WTC11 (cell line): ENCODE data around the gene CCDC88B. TPM values are rescaled to one million over a fixed set of nuclear protein-coding genes. Genes with fewer than 3 reads are reported as not detected.
"Not testable (repeated sequence)": the region's sequence is repeated elsewhere in the genome, so short reads cannot be mapped to it uniquely, and the experiment has no call there.

Experiments used
- ATAC-seq: fragments of 200-7000 bp; cut with Tn5 transposase; 2 replicates; pipeline ENCODE4 v1.10.0; 2021; ENCODE audit warnings: mild to moderate bottlenecking, moderate library complexity
- CTCF ChIA-PET: fragments of 300-600 bp; sonication (Branson Sonifier 250); formaldehyde crosslinking; loops from one replicate; lab custom pipeline; 2021; ENCODE audit warnings: antibody characterized with exemption; lab: Charles Lee
- POLR2A ChIA-PET: fragments of 350-600 bp; sonication (Branson Sonifier 250); formaldehyde crosslinking; loops from one replicate; lab custom pipeline; 2021; ENCODE audit warnings: antibody characterized with exemption; lab: Charles Lee
- DNase-seq: peaks from one replicate; pipeline ENCODE4 v3.0.0; 2021; ENCODE audit warnings: low spot score
- H3K27ac Mint-ChIP-seq: 2 replicates; pipeline ENCODE4 v1.8.0; 2021; ENCODE audit warnings: mixed read lengths
- H3K27me3 Mint-ChIP-seq: 2 replicates; pipeline ENCODE4 v1.8.0; 2021; ENCODE audit warnings: low read depth, mild to moderate bottlenecking, moderate library complexity, mixed read lengths
- H3K36me3 Mint-ChIP-seq: 2 replicates; pipeline ENCODE4 v1.8.0; 2021; ENCODE audit warnings: mixed read lengths
- H3K4me1 Mint-ChIP-seq: 2 replicates; pipeline ENCODE4 v1.8.0; 2022; ENCODE audit warnings: mixed read lengths
- H3K4me3 Mint-ChIP-seq: 2 replicates; pipeline ENCODE4 v1.8.0; 2021; ENCODE audit warnings: mild to moderate bottlenecking, moderate library complexity, mixed read lengths
- H3K9me3 Mint-ChIP-seq: 2 replicates; pipeline ENCODE4 v1.8.0; 2021; ENCODE audit warnings: mixed read lengths
- CBFB ChIP-seq: sonication (generic); formaldehyde crosslinking; IDR thresholded peaks from 2 replicates; pipeline ENCODE4 v1.8.1; 2022; ENCODE audit warnings: mild to moderate bottlenecking, low read depth, missing genetic modification reagents
- CREB1 ChIP-seq: sonication (generic); formaldehyde crosslinking; IDR thresholded peaks from 2 replicates; pipeline ENCODE4 v1.8.0; 2023; ENCODE audit warnings: mild to moderate bottlenecking, missing genetic modification reagents
- EMX1 ChIP-seq: fragments of 250-450 bp; sonication (Bioruptor Pico); IDR thresholded peaks from 2 replicates; pipeline ENCODE4 v1.8.0; 2021; ENCODE audit warnings: mild to moderate bottlenecking
- FOXK1 ChIP-seq: sonication (generic); formaldehyde crosslinking; IDR thresholded peaks from 2 replicates; pipeline ENCODE4 v1.8.0; 2022; ENCODE audit warnings: mild to moderate bottlenecking, moderate library complexity, missing genetic modification reagents
- GTF2I ChIP-seq: fragments of 250-450 bp; sonication (Bioruptor Pico); conservative IDR thresholded peaks from 2 replicates; pipeline ENCODE4 v1.4.0; 2021; ENCODE audit warnings: mild to moderate bottlenecking
- IRF2 ChIP-seq: sonication (generic); formaldehyde crosslinking; IDR thresholded peaks from 2 replicates; pipeline ENCODE4 v1.8.0; 2022; ENCODE audit warnings: low read depth, missing genetic modification reagents, borderline replicate concordance
- KAT7 ChIP-seq: sonication (generic); formaldehyde crosslinking; IDR thresholded peaks from 2 replicates; pipeline ENCODE4 v1.8.1; 2023; ENCODE audit warnings: missing genetic modification reagents, mild to moderate bottlenecking, borderline replicate concordance
- NFYB ChIP-seq: sonication (generic); formaldehyde crosslinking; conservative IDR thresholded peaks from 2 replicates; pipeline ENCODE4 v1.8.0; 2022; ENCODE audit warnings: low read depth, missing genetic modification reagents
- NR3C1 ChIP-seq: sonication (generic); formaldehyde crosslinking; conservative IDR thresholded peaks from 2 replicates; pipeline ENCODE4 v1.8.1; 2023; ENCODE audit warnings: low read depth, mild to moderate bottlenecking, missing genetic modification reagents
- SOX15 ChIP-seq: fragments of 250-450 bp; sonication (Bioruptor Pico); IDR thresholded peaks from 2 replicates; pipeline ENCODE4 v1.9.0; 2021; ENCODE audit warnings: mild to moderate bottlenecking
- SP1 ChIP-seq: sonication (generic); formaldehyde crosslinking; conservative IDR thresholded peaks from 2 replicates; pipeline ENCODE4 v1.8.1; 2022; ENCODE audit warnings: missing genetic modification reagents
- ZNF671 ChIP-seq: fragments of 250-450 bp; sonication (Bioruptor Pico); IDR thresholded peaks from 2 replicates; pipeline ENCODE4 v1.8.0; 2021; ENCODE audit warnings: mild to moderate bottlenecking
- total RNA-seq: library from RNA; stranded (reverse); gene quantifications from 3 replicates; pipeline ENCODE4 v1.2.3, GENCODE V29; 2021
- TF ChIP-seq, protein P1 (sequence below): fragments of 250-450 bp; sonication (Bioruptor Pico); IDR thresholded peaks from 2 replicates; pipeline ENCODE4 v1.8.0; 2021; ENCODE audit warnings: mild to moderate bottlenecking
- TF ChIP-seq, protein P2 (sequence below): sonication (generic); formaldehyde crosslinking; IDR thresholded peaks from 2 replicates; pipeline ENCODE4 v1.8.0; 2022; ENCODE audit warnings: mild to moderate bottlenecking, missing genetic modification reagents
- TF ChIP-seq, protein P3 (sequence below): fragments of 250-450 bp; sonication (Bioruptor Pico); IDR thresholded peaks from 2 replicates; pipeline ENCODE4 v1.9.0; 2021; ENCODE audit warnings: mild to moderate bottlenecking
- TF ChIP-seq, protein P4 (sequence below): sonication (generic); formaldehyde crosslinking; IDR thresholded peaks from 2 replicates; pipeline ENCODE4 v1.8.1; 2023; ENCODE audit warnings: mild to moderate bottlenecking, missing genetic modification reagents
- TF ChIP-seq, protein P5 (sequence below): sonication (generic); formaldehyde crosslinking; IDR thresholded peaks from 2 replicates; pipeline ENCODE4 v1.8.0; 2023; ENCODE audit warnings: mild to moderate bottlenecking, missing genetic modification reagents
- TF ChIP-seq, protein P6 (sequence below): sonication (generic); formaldehyde crosslinking; IDR thresholded peaks from 2 replicates; pipeline ENCODE4 v1.8.0; 2022; ENCODE audit warnings: mild to moderate bottlenecking, missing genetic modification reagents
- TF ChIP-seq, protein P7 (sequence below): sonication (generic); formaldehyde crosslinking; IDR thresholded peaks from 2 replicates; pipeline ENCODE4 v1.8.1; 2023; ENCODE audit warnings: mild to moderate bottlenecking, moderate library complexity, missing genetic modification reagents
- TF ChIP-seq, protein P8 (sequence below): sonication (generic); formaldehyde crosslinking; IDR thresholded peaks from 2 replicates; pipeline ENCODE4 v1.8.1; 2023; ENCODE audit warnings: mild to moderate bottlenecking, missing genetic modification reagents

The CCDC88B gene
- total RNA-seq, 1 experiment from 2014 or later: 17.0 TPM

DNA sequence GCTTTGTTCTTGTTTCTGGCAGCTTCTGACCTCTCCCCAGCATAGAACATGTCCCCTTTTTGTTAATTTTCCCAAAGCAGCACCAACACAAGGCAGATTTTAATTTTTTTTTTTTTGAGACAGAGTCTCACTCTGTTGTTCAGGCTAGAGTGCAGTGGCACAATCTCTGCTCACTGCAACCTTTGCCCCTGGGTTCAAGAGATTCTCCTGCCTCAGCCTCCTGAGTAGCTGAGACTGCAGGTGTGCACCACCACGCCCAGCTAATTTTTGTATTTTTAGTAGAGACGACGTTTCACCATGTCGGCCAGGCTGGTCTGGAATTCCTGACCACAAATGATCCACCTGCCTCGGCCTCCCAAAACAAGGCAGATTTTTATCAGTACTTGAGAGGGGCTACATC, 32.2 kb upstream of the CCDC88B start:
- H3K36me3 Mint-ChIP-seq, DNase-seq, H3K27me3 Mint-ChIP-seq, H3K9me3 Mint-ChIP-seq, POLR2A ChIA-PET, ATAC-seq: not testable (repeated sequence)
- Mint-ChIP-seq H3K4me3 (peak overlapping the region; percentile 20; the same call in 1 of the 2 replicates), H3K4me1 (peaks cover 14% of the 10 kb centered on the region), H3K27ac (peak overlapping the region; percentile 19)
- CTCF ChIA-PET: interaction anchor here (1.4 to 1.9 kb wide), 2 partner anchors 35 to 47 kb away, joined by 4 to 5 read pairs; no protein-coding TSS in a partner anchor

DNA sequence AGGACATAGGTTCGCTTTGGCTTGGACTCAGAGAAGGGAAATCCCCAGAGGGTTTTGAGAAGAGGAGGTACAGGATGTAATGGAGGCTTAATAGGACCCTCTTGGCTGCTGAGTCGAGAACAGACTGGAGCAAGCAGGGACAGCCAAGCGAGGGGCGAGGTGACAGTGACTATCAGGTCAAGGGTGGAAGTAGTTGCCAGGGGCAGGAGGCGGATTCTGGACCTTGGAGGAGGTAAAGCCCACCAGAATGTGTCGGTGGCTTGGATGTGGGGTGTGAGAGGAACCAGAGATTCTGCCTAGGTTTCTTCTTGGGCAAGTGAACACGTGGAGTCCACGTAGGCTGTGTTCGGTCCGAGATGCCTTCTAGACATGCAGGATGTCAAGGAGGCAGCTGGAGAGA, 27.1 kb upstream of the CCDC88B start:
- Mint-ChIP-seq H3K4me3 (no peak overlapping the region), H3K36me3 (peaks cover 15% of the 10 kb centered on the region), H3K4me1 (peaks cover 10% of the 10 kb centered on the region), H3K27me3 (no peaks in the 10 kb centered on the region), H3K27ac (peak overlapping the region; percentile 91), H3K9me3 (no peaks in the 10 kb centered on the region)
- ATAC-seq: no peak
- POLR2A ChIA-PET: no interaction called here
- CTCF ChIA-PET: interaction anchor here (1.0 to 4.9 kb wide), 2 partner anchors 11 to 43 kb away, joined by 4 to 37 read pairs; no protein-coding TSS in a partner anchor
- TF ChIP-seq EMX1: no peak
- TF ChIP-seq SOX15 (CRISPR knock-in tag): no peak
- TF ChIP-seq KAT7 (CRISPR knock-in tag): no peak
- TF ChIP-seq, protein P1, sequence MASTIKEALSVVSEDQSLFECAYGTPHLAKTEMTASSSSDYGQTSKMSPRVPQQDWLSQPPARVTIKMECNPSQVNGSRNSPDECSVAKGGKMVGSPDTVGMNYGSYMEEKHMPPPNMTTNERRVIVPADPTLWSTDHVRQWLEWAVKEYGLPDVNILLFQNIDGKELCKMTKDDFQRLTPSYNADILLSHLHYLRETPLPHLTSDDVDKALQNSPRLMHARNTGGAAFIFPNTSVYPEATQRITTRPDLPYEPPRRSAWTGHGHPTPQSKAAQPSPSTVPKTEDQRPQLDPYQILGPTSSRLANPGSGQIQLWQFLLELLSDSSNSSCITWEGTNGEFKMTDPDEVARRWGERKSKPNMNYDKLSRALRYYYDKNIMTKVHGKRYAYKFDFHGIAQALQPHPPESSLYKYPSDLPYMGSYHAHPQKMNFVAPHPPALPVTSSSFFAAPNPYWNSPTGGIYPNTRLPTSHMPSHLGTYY (CRISPR knock-in tag): no peak
- TF ChIP-seq NR3C1 (CRISPR knock-in tag): no peak
- TF ChIP-seq ZNF671 (CRISPR knock-in tag): no peak
- TF ChIP-seq, protein P2, sequence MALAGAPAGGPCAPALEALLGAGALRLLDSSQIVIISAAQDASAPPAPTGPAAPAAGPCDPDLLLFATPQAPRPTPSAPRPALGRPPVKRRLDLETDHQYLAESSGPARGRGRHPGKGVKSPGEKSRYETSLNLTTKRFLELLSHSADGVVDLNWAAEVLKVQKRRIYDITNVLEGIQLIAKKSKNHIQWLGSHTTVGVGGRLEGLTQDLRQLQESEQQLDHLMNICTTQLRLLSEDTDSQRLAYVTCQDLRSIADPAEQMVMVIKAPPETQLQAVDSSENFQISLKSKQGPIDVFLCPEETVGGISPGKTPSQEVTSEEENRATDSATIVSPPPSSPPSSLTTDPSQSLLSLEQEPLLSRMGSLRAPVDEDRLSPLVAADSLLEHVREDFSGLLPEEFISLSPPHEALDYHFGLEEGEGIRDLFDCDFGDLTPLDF (CRISPR knock-in tag): no peak
- TF ChIP-seq, protein P3, sequence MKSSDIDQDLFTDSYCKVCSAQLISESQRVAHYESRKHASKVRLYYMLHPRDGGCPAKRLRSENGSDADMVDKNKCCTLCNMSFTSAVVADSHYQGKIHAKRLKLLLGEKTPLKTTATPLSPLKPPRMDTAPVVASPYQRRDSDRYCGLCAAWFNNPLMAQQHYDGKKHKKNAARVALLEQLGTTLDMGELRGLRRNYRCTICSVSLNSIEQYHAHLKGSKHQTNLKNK (CRISPR knock-in tag): no peak
- TF ChIP-seq, protein P4, sequence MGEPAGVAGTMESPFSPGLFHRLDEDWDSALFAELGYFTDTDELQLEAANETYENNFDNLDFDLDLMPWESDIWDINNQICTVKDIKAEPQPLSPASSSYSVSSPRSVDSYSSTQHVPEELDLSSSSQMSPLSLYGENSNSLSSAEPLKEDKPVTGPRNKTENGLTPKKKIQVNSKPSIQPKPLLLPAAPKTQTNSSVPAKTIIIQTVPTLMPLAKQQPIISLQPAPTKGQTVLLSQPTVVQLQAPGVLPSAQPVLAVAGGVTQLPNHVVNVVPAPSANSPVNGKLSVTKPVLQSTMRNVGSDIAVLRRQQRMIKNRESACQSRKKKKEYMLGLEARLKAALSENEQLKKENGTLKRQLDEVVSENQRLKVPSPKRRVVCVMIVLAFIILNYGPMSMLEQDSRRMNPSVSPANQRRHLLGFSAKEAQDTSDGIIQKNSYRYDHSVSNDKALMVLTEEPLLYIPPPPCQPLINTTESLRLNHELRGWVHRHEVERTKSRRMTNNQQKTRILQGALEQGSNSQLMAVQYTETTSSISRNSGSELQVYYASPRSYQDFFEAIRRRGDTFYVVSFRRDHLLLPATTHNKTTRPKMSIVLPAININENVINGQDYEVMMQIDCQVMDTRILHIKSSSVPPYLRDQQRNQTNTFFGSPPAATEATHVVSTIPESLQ (CRISPR knock-in tag): no peak
- TF ChIP-seq CREB1 (CRISPR knock-in tag): no peak
- TF ChIP-seq, protein P5, sequence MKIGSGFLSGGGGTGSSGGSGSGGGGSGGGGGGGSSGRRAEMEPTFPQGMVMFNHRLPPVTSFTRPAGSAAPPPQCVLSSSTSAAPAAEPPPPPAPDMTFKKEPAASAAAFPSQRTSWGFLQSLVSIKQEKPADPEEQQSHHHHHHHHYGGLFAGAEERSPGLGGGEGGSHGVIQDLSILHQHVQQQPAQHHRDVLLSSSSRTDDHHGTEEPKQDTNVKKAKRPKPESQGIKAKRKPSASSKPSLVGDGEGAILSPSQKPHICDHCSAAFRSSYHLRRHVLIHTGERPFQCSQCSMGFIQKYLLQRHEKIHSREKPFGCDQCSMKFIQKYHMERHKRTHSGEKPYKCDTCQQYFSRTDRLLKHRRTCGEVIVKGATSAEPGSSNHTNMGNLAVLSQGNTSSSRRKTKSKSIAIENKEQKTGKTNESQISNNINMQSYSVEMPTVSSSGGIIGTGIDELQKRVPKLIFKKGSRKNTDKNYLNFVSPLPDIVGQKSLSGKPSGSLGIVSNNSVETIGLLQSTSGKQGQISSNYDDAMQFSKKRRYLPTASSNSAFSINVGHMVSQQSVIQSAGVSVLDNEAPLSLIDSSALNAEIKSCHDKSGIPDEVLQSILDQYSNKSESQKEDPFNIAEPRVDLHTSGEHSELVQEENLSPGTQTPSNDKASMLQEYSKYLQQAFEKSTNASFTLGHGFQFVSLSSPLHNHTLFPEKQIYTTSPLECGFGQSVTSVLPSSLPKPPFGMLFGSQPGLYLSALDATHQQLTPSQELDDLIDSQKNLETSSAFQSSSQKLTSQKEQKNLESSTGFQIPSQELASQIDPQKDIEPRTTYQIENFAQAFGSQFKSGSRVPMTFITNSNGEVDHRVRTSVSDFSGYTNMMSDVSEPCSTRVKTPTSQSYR: no peak
- TF ChIP-seq, protein P6, sequence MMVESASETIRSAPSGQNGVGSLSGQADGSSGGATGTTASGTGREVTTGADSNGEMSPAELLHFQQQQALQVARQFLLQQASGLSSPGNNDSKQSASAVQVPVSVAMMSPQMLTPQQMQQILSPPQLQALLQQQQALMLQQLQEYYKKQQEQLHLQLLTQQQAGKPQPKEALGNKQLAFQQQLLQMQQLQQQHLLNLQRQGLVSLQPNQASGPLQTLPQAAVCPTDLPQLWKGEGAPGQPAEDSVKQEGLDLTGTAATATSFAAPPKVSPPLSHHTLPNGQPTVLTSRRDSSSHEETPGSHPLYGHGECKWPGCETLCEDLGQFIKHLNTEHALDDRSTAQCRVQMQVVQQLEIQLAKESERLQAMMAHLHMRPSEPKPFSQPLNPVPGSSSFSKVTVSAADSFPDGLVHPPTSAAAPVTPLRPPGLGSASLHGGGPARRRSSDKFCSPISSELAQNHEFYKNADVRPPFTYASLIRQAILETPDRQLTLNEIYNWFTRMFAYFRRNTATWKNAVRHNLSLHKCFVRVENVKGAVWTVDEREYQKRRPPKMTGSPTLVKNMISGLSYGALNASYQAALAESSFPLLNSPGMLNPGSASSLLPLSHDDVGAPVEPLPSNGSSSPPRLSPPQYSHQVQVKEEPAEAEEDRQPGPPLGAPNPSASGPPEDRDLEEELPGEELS (CRISPR knock-in tag): no peak
- TF ChIP-seq IRF2 (CRISPR knock-in tag): no peak
- TF ChIP-seq, protein P7, sequence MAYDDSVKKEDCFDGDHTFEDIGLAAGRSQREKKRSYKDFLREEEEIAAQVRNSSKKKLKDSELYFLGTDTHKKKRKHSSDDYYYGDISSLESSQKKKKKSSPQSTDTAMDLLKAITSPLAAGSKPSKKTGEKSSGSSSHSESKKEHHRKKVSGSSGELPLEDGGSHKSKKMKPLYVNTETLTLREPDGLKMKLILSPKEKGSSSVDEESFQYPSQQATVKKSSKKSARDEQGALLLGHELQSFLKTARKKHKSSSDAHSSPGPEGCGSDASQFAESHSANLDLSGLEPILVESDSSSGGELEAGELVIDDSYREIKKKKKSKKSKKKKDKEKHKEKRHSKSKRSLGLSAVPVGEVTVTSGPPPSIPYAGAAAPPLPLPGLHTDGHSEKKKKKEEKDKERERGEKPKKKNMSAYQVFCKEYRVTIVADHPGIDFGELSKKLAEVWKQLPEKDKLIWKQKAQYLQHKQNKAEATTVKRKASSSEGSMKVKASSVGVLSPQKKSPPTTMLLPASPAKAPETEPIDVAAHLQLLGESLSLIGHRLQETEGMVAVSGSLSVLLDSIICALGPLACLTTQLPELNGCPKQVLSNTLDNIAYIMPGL (CRISPR knock-in tag): no peak
- TF ChIP-seq CBFB: no peak
- no peak for TF ChIP-seq SP1 (CRISPR knock-in tag)
- TF ChIP-seq GTF2I (CRISPR knock-in tag): no peak
- no peak for TF ChIP-seq NFYB
- no peak for TF ChIP-seq FOXK1 (CRISPR knock-in tag)
- TF ChIP-seq, protein P8, sequence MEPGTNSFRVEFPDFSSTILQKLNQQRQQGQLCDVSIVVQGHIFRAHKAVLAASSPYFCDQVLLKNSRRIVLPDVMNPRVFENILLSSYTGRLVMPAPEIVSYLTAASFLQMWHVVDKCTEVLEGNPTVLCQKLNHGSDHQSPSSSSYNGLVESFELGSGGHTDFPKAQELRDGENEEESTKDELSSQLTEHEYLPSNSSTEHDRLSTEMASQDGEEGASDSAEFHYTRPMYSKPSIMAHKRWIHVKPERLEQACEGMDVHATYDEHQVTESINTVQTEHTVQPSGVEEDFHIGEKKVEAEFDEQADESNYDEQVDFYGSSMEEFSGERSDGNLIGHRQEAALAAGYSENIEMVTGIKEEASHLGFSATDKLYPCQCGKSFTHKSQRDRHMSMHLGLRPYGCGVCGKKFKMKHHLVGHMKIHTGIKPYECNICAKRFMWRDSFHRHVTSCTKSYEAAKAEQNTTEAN (CRISPR knock-in tag): no peak
- TF ChIP-seq, all 79 proteins: peak for 0
- no peak for DNase-seq
